GM12878 (cell line): ENCODE results near the gene HRH3. TPM values are rescaled to one million over a fixed set of nuclear protein-coding genes. Genes with fewer than 3 reads are reported as not detected.

Experiments
- ATAC-seq: fragments of 200-7000 bp; cut with Tn5 transposase; 3 replicates; pipeline ENCODE4 v1.9.1; 2020; ENCODE audit warnings: mild to moderate bottlenecking, moderate library complexity
- BruUV-seq: library from RNA; stranded (reverse); fragments of 400-500 nt; replicated peaks from 2 replicates; lab custom pipeline; 2021; lab: Mats Ljungman, UMichigan
- CTCF ChIA-PET: fragments of 300-600 bp; sonication (Branson Sonifier 250); formaldehyde crosslinking; extraction: SDS; loops from one replicate; lab custom pipeline; 2021; ENCODE audit warnings: inconsistent platforms; lab: Yijun Ruan, JAX
- POLR2A ChIA-PET: fragments of 350-600 bp; formaldehyde crosslinking; extraction: SDS; loops from one replicate; lab custom pipeline; 2021; ENCODE audit warnings: inconsistent platforms; lab: Charles Lee
- RAD21 ChIA-PET: fragments of 300-600 bp; sonication (Branson Sonifier 250); formaldehyde crosslinking; loops from one replicate; lab custom pipeline; 2023; ENCODE audit warnings: antibody characterized with exemption; ENCODE audit not compliant: unreplicated experiment; lab: Charles Lee
- SMC1A ChIA-PET: fragments of 300-600 bp; sonication (Branson Sonifier 250); formaldehyde crosslinking; loops from one replicate; lab custom pipeline; 2023; ENCODE audit not compliant: unreplicated experiment, uncharacterized antibody; lab: Charles Lee
- DNase-seq: peaks from one replicate; pipeline ENCODE4 v3.0.0-alpha.2; 2011; ENCODE audit warnings: low read depth, low spot score
- FAIRE-seq: peaks from 3 replicates; lab custom pipeline; 2011; peaks lifted over from hg19 to GRCh38; lab: Jason Lieb, UNC
- H2AFZ ChIP-seq: 2 replicates; pipeline ENCODE4 v1.6.0; 2011; ENCODE audit warnings: low read depth, low read length, control low read depth; ENCODE audit not compliant: control insufficient read depth
- H3K27ac ChIP-seq: 2 replicates; pipeline ENCODE4 v1.5.1; 2011; ENCODE audit warnings: control low read depth; ENCODE audit not compliant: control insufficient read depth, insufficient read depth
- H3K27me3 ChIP-seq, 2 experiments: replicated peaks in 1 of 2; 2 replicates each; pipeline versions ENCODE4 v1.6.0 to v1.6.1; 2011; ENCODE audit warnings: low read length in 1 of 2; ENCODE audit not compliant: control insufficient read depth in 2 of 2, insufficient read depth in 2 of 2
- H3K36me3 ChIP-seq, 2 experiments: 2 replicates each; pipeline ENCODE4 v1.5.1; 2011; ENCODE audit warnings: low read length in 1 of 2; ENCODE audit not compliant: control insufficient read depth in 2 of 2, insufficient read depth in 2 of 2
- H3K4me1 ChIP-seq: 2 replicates; pipeline ENCODE4 v1.6.1; 2011; ENCODE audit warnings: mild to moderate bottlenecking, low read length, moderate library complexity, mixed read lengths; ENCODE audit not compliant: control insufficient read depth, insufficient read depth
- H3K4me2 ChIP-seq: 2 replicates; pipeline ENCODE4 v1.6.0; 2011; ENCODE audit warnings: control low read depth; ENCODE audit not compliant: control insufficient read depth, insufficient read depth
- H3K4me3 ChIP-seq: fragments of 200-600 bp; sonication (generic); 2 replicates; pipeline ENCODE4 v1.5.1; 2016
- H3K79me2 ChIP-seq: 2 replicates; pipeline ENCODE4 v1.6.0; 2011; ENCODE audit warnings: low read length; ENCODE audit not compliant: control insufficient read depth, insufficient read depth
- H3K9ac ChIP-seq: 2 replicates; pipeline ENCODE4 v1.8.0; 2011; ENCODE audit warnings: low read length, control low read depth, mixed read lengths; ENCODE audit not compliant: control insufficient read depth, insufficient read depth
- H3K9me3 ChIP-seq: replicated peaks from 3 replicates; pipeline ENCODE4 v1.5.1; 2011; ENCODE audit warnings: mild to moderate bottlenecking, low read length; ENCODE audit not compliant: control insufficient read depth, insufficient read depth
- H4K20me1 ChIP-seq: 2 replicates; pipeline ENCODE4 v1.6.0; 2011; ENCODE audit not compliant: control insufficient read depth, insufficient read depth
- KAT2A ChIP-seq: conservative IDR thresholded peaks from 2 replicates; pipeline ENCODE4 v1.6.1; 2011; ENCODE audit warnings: low read depth, low read length; ENCODE audit not compliant: control insufficient read depth
- KLF5 ChIP-seq: fragments of 450-650 bp; IDR thresholded peaks from 2 replicates; pipeline ENCODE4 v1.6.1; 2014; ENCODE audit warnings: mild to moderate bottlenecking; ENCODE audit not compliant: partially characterized antibody
- RAD51 ChIP-seq: fragments of 450-650 bp; IDR thresholded peaks from 2 replicates; pipeline ENCODE4 v1.6.1; 2016; ENCODE audit warnings: moderate library complexity, mild to moderate bottlenecking, inconsistent platforms
- SPI1 ChIP-seq: IDR thresholded peaks from 2 replicates; pipeline ENCODE4 v1.6.1; 2011; ENCODE audit warnings: low read depth, mild to moderate bottlenecking, low read length, moderate library complexity, borderline replicate concordance; ENCODE audit not compliant: insufficient read depth
- ZNF217 ChIP-seq: fragments of 450-650 bp; IDR thresholded peaks from 2 replicates; pipeline ENCODE4 v1.6.1; 2017; ENCODE audit warnings: antibody characterized with exemption, mild to moderate bottlenecking
- WGBS: methylation state at CpG from one replicate; pipeline ENCODE4 v1.1.6; 2016; ENCODE audit warnings: low lambda C conversion rate; ENCODE audit not compliant: insufficient replicate concordance, insufficient coverage; ENCODE audit errors: missing lambda C conversion rate; 5-methylcytosine and 5-hydroxymethylcytosine counted together
- in situ Hi-C: fragments of 300-500 bp; cut with MboI; formaldehyde crosslinking; loops from 9 replicates; pipeline ENCODE4 v1.14.3; 2018; ENCODE audit warnings: mixed read lengths
- intact Hi-C: fragments of 100-400 bp; cut with micrococcal nuclease; formaldehyde crosslinking; loops from one replicate; pipeline ENCODE4 v1.14.2; 2022; ENCODE audit not compliant: unreplicated experiment
- polyA plus RNA-seq, 11 experiments: library from polyadenylated mRNA; depleted of rRNA in 4 of 11; unstranded in 6 of 11; stranded (reverse) in 5 of 11; fragments of >200 nt; fragmentation: Nextera tagmentation in 4 of 11; fragmentation: Illumina TruSeq in 1 of 11; extraction: Ambion mirVana in 4 of 11; extraction: Trizol in 1 of 11; gene quantifications; 1 replicate in 1 of 11; 2 replicates in 10 of 11; pipeline versions ENCODE4 v1.2.1 to v1.2.3, GENCODE V29; 2011 to 2016; ENCODE audit warnings: inconsistent platforms in 2 of 11, missing spikeins in 2 of 11, low read depth in 1 of 11
- total RNA-seq, 4 experiments: library from RNA; depleted of rRNA in 3 of 4; stranded (reverse); fragments of >200 nt in 3 of 4; fragmentation: Illumina TruSeq in 1 of 4; extraction: Trizol in 1 of 4; gene quantifications; 2 replicates each; pipeline versions ENCODE4 v1.2.1 to v1.2.3, GENCODE V29; 2013 to 2021
- TF ChIP-seq, protein P1 (sequence below): fragments of 450-650 bp; formaldehyde crosslinking; IDR thresholded peaks from 2 replicates; pipeline ENCODE4 v1.5.0; 2022; ENCODE audit warnings: mild to moderate bottlenecking, missing genetic modification characterization
- TF ChIP-seq, protein P2 (sequence below): fragments of 450-650 bp; IDR thresholded peaks from 2 replicates; pipeline ENCODE4 v1.6.1; 2018; ENCODE audit warnings: borderline replicate concordance, mild to moderate bottlenecking; ENCODE audit not compliant: partially characterized antibody

The HRH3 gene
- total and polyA plus RNA-seq, 10 of the 15 experiments (the other 5 are each of a cell fraction or from before 2014, with no cell fraction given), result not detected

DNA sequence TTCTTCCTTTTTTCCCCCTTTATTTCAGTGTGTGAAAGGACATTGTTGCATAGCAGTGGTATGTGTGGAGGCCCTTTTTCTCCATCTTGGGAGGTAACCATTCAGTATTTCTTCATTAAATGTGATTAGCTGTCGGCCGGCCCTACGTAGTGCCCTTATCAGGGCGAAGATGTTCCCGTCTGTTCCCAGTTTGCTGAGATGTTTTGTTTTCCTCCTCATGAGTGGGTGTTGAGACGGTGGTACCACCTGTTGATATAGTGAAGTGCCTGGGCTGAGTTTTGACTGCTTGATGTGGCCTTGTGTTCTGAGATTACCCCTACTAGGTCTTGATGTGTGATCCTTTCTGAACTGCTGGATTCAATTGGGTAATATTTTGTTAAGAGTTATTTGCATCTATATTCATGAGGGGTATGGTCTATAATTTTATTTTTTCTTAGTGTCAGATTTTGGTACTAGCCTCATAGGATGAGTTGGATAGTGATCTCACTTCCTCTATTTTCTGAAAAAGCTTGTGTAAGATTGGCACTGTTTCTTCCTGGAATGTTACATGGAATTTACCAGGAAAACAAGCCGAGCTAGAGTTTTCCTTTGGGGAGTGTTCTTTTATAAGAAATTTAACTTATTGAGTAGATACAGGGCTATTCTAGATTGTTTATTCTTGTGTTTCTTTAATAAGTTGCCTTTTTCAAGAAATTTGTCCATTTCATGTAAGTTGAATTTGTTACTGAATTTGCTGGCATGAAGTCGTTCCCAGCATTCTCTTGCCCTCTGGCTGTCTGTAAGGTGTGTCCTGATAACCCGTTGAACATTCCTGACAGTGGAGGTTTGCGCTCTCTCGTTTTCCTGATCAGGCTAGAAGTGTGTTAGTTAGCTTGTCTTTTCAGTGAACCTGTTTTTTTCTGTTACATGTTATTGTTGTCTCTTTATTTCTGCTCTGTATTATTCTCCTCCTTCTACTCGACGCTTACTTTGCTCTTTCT is 32.9 kb downstream of the HRH3 start:
- CTCF ChIA-PET, result interaction anchor here (0.9 kb wide), 1 partner anchor 14 kb away, joined by 3 read pairs; no protein-coding TSS in a partner anchor
- TF ChIP-seq, protein P1, sequence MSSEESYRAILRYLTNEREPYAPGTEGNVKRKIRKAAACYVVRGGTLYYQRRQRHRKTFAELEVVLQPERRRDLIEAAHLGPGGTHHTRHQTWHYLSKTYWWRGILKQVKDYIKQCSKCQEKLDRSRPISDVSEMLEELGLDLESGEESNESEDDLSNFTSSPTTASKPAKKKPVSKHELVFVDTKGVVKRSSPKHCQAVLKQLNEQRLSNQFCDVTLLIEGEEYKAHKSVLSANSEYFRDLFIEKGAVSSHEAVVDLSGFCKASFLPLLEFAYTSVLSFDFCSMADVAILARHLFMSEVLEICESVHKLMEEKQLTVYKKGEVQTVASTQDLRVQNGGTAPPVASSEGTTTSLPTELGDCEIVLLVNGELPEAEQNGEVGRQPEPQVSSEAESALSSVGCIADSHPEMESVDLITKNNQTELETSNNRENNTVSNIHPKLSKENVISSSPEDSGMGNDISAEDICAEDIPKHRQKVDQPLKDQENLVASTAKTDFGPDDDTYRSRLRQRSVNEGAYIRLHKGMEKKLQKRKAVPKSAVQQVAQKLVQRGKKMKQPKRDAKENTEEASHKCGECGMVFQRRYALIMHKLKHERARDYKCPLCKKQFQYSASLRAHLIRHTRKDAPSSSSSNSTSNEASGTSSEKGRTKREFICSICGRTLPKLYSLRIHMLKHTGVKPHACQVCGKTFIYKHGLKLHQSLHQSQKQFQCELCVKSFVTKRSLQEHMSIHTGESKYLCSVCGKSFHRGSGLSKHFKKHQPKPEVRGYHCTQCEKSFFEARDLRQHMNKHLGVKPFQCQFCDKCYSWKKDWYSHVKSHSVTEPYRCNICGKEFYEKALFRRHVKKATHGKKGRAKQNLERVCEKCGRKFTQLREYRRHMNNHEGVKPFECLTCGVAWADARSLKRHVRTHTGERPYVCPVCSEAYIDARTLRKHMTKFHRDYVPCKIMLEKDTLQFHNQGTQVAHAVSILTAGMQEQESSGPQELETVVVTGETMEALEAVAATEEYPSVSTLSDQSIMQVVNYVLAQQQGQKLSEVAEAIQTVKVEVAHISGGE, result no peak
- TF ChIP-seq KAT2A (no peak), RAD51 (no peak), ZNF217 (no peak), SPI1 (peak; percentile 52; the same call in 1 of the 2 replicates), KLF5 (no peak)
- TF ChIP-seq, protein P2, sequence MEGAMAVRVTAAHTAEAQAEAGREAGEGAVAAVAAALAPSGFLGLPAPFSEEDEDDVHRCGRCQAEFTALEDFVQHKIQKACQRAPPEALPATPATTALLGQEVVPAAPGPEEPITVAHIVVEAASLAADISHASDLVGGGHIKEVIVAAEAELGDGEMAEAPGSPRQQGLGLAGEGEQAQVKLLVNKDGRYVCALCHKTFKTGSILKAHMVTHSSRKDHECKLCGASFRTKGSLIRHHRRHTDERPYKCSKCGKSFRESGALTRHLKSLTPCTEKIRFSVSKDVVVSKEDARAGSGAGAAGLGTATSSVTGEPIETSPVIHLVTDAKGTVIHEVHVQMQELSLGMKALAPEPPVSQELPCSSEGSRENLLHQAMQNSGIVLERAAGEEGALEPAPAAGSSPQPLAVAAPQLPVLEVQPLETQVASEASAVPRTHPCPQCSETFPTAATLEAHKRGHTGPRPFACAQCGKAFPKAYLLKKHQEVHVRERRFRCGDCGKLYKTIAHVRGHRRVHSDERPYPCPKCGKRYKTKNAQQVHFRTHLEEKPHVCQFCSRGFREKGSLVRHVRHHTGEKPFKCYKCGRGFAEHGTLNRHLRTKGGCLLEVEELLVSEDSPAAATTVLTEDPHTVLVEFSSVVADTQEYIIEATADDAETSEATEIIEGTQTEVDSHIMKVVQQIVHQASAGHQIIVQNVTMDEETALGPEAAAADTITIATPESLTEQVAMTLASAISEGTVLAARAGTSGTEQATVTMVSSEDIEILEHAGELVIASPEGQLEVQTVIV, result no peak
- TF ChIP-seq, all 136 proteins: peak for 1
- Histone ChIP-seq H3K79me2 (peaks cover 38% of the 10 kb centered on the region), H3K27ac (no peak overlapping the region), H3K9me3 (no peaks in the 10 kb centered on the region), H3K4me1 (no peaks in the 10 kb centered on the region), H2AFZ (no peak overlapping the region), H3K9ac (no peak overlapping the region), H4K20me1 (no peaks in the 10 kb centered on the region), H3K36me3 (peaks cover 0 to 2% of the 10 kb centered on the region in 2 experiments; a peak in 2 of 4 replicates), H3K4me3 (no peak overlapping the region), H3K4me2 (no peak overlapping the region), H3K27me3 (no peaks in the 10 kb centered on the region)
- in situ Hi-C loops, result no loop called here
- FAIRE-seq (no peak), ATAC-seq (no peak), DNase-seq (no peak)
- ChIA-PET POLR2A (interaction anchor here (0.6 kb wide), 1 partner anchor 65 kb away, joined by 3 read pairs; the partner anchor contains the start of gene LSM14B), RAD21 (no interaction called here), SMC1A (no interaction called here)
- WGBS, result 89% methylated on average over 13 of the region's 13 CpGs
- intact Hi-C loops, result loop anchor here (10.0 kb wide), 2 partner anchors 62 to 198 kb away; partner anchors contain the start of genes LSM14B and RPS21
- BruUV-seq, result no TSS peak
